ENCODE data around the gene RERG. TPM values are rescaled to one million over a fixed set of nuclear protein-coding genes. Genes with fewer than 3 reads are reported as not detected.

The RERG gene
- total and polyA plus RNA-seq, 2 of the 4 experiments (the other 2 are of a cell fraction), result not detected

DNA sequence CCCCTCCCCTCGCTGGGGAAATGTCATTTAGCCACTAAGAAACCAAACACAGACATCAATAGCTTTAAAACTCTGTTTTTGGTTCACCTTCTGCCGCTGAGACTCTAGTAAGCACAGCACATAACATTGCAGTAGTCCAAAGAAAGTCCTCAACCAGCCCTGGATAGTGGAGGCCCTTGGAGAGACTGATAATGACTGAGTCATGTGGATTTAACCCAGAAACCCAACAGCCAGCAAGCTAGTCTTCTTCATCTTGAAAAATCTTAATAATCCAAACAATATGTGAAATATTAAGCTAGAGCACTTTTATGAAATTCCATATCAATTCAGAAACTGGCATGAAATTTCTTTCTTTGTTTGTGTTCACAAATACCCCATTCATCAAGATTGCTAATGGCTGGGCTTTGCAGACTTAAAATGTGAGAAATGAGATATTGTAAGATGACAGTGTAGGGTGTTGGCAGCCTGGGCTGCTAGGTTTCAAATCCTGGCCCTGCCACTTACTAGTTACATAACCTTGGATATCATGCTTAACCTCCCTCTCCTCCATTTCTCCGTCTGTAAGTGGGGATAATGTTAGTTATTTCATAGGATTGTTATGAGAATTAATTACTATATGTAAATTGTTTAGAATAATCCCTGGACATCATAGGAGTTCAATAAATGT is 40.1 kb downstream of the RERG start:
- H2BK20ac ChIP-seq (ENCODE audit: low read depth, low read length), result no peak overlapping the region
- no peak overlapping the region for H4K91ac ChIP-seq (ENCODE audit: insufficient read depth, low read depth, low read length)
- no peak overlapping the region for H2BK15ac ChIP-seq (ENCODE audit: low read depth, low read length)
- H4K8ac ChIP-seq (ENCODE audit: low read depth in 2 of 2, low read length in 2 of 2), result no peak overlapping the region
- ChIA-PET POLR2A (ENCODE audit: unreplicated experiment) (interaction anchor here (0.6 kb wide), 1 partner anchor 1282 kb away, joined by 3 read pairs; no protein-coding TSS in a partner anchor), CTCF (no interaction called here)
- no peak overlapping the region for H2AK9ac ChIP-seq (replicated peaks; ENCODE audit: low read depth, low read length, poor library complexity)
- no peak overlapping the region for H3K18ac ChIP-seq (ENCODE audit: low read depth, low read length)
- H3K14ac ChIP-seq (replicated peaks; ENCODE audit: low read depth, low read length), result no peak overlapping the region
- H3K4me1 ChIP-seq (ENCODE audit: control insufficient read depth, insufficient read depth, low read length), result no peaks in the 10 kb centered on the region
- no peaks in the 10 kb centered on the region; the same call in 1 of the 2 replicates for H3K27me3 ChIP-seq (ENCODE audit: control insufficient read depth, insufficient read depth, low read length)
- no peaks in the 10 kb centered on the region for H3K9me3 ChIP-seq (ENCODE audit: control insufficient read depth, insufficient read depth, low read length)
- in situ Hi-C loops (cut with MboI; ENCODE audit: low sequenced_read_pairs) (no loop called here), dilution Hi-C loops (cut with HindIII; ENCODE audit: low sequenced_read_pairs, unreplicated experiment) (no loop called here), intact Hi-C loops (cut with micrococcal nuclease) (no loop called here)
- BruUV-seq (replicated peaks), result no TSS peak
- H3K4me3 ChIP-seq (ENCODE audit: insufficient read depth, low read depth, low read length), result no peak overlapping the region
- ATAC-seq (ENCODE audit: low read depth), result no peak
- H3K56ac ChIP-seq (ENCODE audit: extremely low read depth, insufficient read depth, low read length), result no peak overlapping the region
- H3K27ac ChIP-seq (ENCODE audit: insufficient read depth, low read length), result no peak overlapping the region
- no peak overlapping the region for H3K4me2 ChIP-seq (ENCODE audit: low read depth, low read length)
- no peak overlapping the region for H3K9ac ChIP-seq (ENCODE audit: low read depth, low read length)
- H4K20me1 ChIP-seq (ENCODE audit: insufficient read depth, low read length), result no peaks in the 10 kb centered on the region
- no peak overlapping the region for H2BK120ac ChIP-seq (ENCODE audit: low read depth, low read length)
- H3K36me3 ChIP-seq (ENCODE audit: control insufficient read depth, insufficient read depth, low read length), result no peaks in the 10 kb centered on the region
- H2BK5ac ChIP-seq (ENCODE audit: low read depth, low read length, poor library complexity, severe bottlenecking), result no peak overlapping the region
- no CpG with 5 or more reads among the region's 3 CpGs for WGBS, 2 experiments (ENCODE audit: extremely low coverage in 2 of 2, insufficient read length in 1 of 2)
- H2AK5ac ChIP-seq (ENCODE audit: low read depth, low read length), result no peak overlapping the region
- no peak overlapping the region for H2AFZ ChIP-seq (replicated peaks; ENCODE audit: low read length, poor library complexity)
- H3K4ac ChIP-seq (ENCODE audit: low read depth, low read length), result no peak overlapping the region
- H3K9me1 ChIP-seq (ENCODE audit: insufficient read depth, low read length), result no peaks in the 10 kb centered on the region
- H3K23ac ChIP-seq (ENCODE audit: low read depth, low read length), result no peak overlapping the region
- no peak for DNase-seq
- no peaks in the 10 kb centered on the region for H3K79me1 ChIP-seq (ENCODE audit: low read depth in 1 of 2, low read length in 2 of 2)
- no peak for TF ChIP-seq CHD1 (IDR thresholded peaks at IDR 0.05; ENCODE audit: low read depth, low read length)
- no peak overlapping the region for H4K5ac ChIP-seq (ENCODE audit: low read depth, low read length)

All from IMR-90 (cell line).